K562 (cell line): ENCODE measurements around the gene LRGUK. TPM values are rescaled to one million over a fixed set of nuclear protein-coding genes. Genes with fewer than 3 reads are reported as not detected.

ENCODE experiments used
- ATAC-seq: fragments of 200-7000 bp; cut with Tn5 transposase; 3 replicates; pipeline ENCODE4 v1.9.1; 2020; ENCODE audit warnings: moderate library complexity
- BruUV-seq: library from RNA; stranded (reverse); fragments of 400-500 nt; replicated peaks from 2 replicates; lab custom pipeline; 2021; lab: Mats Ljungman, UMichigan
- CTCF ChIA-PET: fragments of 300-600 bp; formaldehyde crosslinking; extraction: SDS; loops from one replicate; lab custom pipeline; 2021; ENCODE audit warnings: low intra/inter-chr PET ratio; lab: Yijun Ruan, JAX
- POLR2A ChIA-PET: fragments of 300-600, 350-650 bp; sonication (Branson Sonifier 250); formaldehyde crosslinking; extraction: SDS; loops from one replicate; lab custom pipeline; 2021; ENCODE audit warnings: antibody characterized with exemption, inconsistent platforms; lab: Yijun Ruan, JAX
- DNase-seq, 4 experiments: peaks; one replicate each; pipeline versions ENCODE4 v3.0.0 to v3.0.0-alpha.2; 2011 to 2018; ENCODE audit warnings: low spot score in 3 of 4, mixed read lengths in 3 of 4; ENCODE audit errors: extremely low read depth in 1 of 4
- FAIRE-seq: peaks from 2 replicates; lab custom pipeline; 2011; peaks lifted over from hg19 to GRCh38; lab: Jason Lieb, UNC
- H2AFZ ChIP-seq: 2 replicates; pipeline ENCODE4 v1.6.0; 2011; ENCODE audit warnings: low read depth, low read length, control low read depth, inconsistent platforms
- H3K27ac ChIP-seq: fragments of 200-600 bp; 3 replicates; pipeline ENCODE4 v1.8.0; 2011; ENCODE audit warnings: low read depth, mild to moderate bottlenecking, control low read depth, inconsistent platforms, low read length, moderate library complexity, mixed read lengths; ENCODE audit errors: extremely low read depth
- H3K27me3 ChIP-seq, 2 experiments: fragments of 300-600 bp in 1 of 2; 2 replicates in 1 of 2; 3 replicates in 1 of 2; pipeline versions ENCODE4 v1.6.0 to v1.8.0; 2011; ENCODE audit warnings: inconsistent platforms in 2 of 2, low read length in 2 of 2, mild to moderate bottlenecking in 1 of 2, mixed read lengths in 1 of 2, moderate library complexity in 1 of 2; ENCODE audit not compliant: control insufficient read depth in 2 of 2, insufficient read depth in 2 of 2
- H3K36me3 ChIP-seq: fragments of 300-600 bp; 3 replicates; pipeline ENCODE4 v1.8.0; 2011; ENCODE audit warnings: mild to moderate bottlenecking, low read length, inconsistent platforms; ENCODE audit not compliant: control insufficient read depth, insufficient read depth
- H3K4me1 ChIP-seq, 2 experiments: fragments of 200-600 bp in 1 of 2; replicated peaks in 1 of 2; 2 replicates in 1 of 2; 3 replicates in 1 of 2; pipeline versions ENCODE4 v1.5.1 to v1.8.0; 2011; ENCODE audit warnings: inconsistent platforms in 2 of 2, low read length in 2 of 2, mild to moderate bottlenecking in 1 of 2, mixed read lengths in 1 of 2, moderate library complexity in 1 of 2; ENCODE audit not compliant: control insufficient read depth in 2 of 2, insufficient read depth in 2 of 2
- H3K4me2 ChIP-seq: 2 replicates; pipeline ENCODE4 v1.6.1; 2011; ENCODE audit warnings: low read length, control low read depth, inconsistent platforms, mixed read lengths; ENCODE audit not compliant: insufficient read depth
- H3K4me3 ChIP-seq: fragments of 200-600 bp; sonication (generic), shearing (Covaris generic); 2 replicates; pipeline ENCODE4 v1.5.1; 2016; ENCODE audit warnings: control low read depth, inconsistent platforms
- H3K79me2 ChIP-seq: fragments of 200-600 bp; 3 replicates; pipeline ENCODE4 v1.8.0; 2011; ENCODE audit warnings: low read length, inconsistent platforms; ENCODE audit not compliant: control insufficient read depth, insufficient read depth
- H3K9ac ChIP-seq, 2 experiments: 2 replicates each; pipeline versions ENCODE4 v1.6.0 to v1.6.1; 2011; ENCODE audit warnings: low read depth in 2 of 2, low read length in 2 of 2, control low read depth in 1 of 2, inconsistent platforms in 1 of 2, mild to moderate bottlenecking in 1 of 2, mixed read lengths in 1 of 2; ENCODE audit not compliant: insufficient read depth in 1 of 2
- H3K9me1 ChIP-seq: one replicate; pipeline ENCODE4 v1.6.0; 2011; ENCODE audit warnings: inconsistent platforms, mild to moderate bottlenecking, low read length, moderate library complexity; ENCODE audit not compliant: control insufficient read depth, insufficient read depth
- H3K9me3 ChIP-seq: replicated peaks from 2 replicates; pipeline ENCODE4 v1.5.1; 2011; ENCODE audit warnings: low read depth, low read length, inconsistent platforms; ENCODE audit not compliant: control insufficient read depth, insufficient read depth
- H4K20me1 ChIP-seq: replicated peaks from 2 replicates; pipeline ENCODE4 v1.6.1; 2011; ENCODE audit warnings: low read length, inconsistent platforms, mixed read lengths; ENCODE audit not compliant: control insufficient read depth, insufficient read depth
- PHB2 ChIP-seq: fragments of 450-650 bp; IDR thresholded peaks from 2 replicates; pipeline ENCODE4 v1.6.1; 2017; ENCODE audit warnings: low read depth
- SNRNP70 ChIP-seq: fragments of 200-400 bp; formaldehyde crosslinking; optimal IDR thresholded peaks from 2 replicates; pipeline ENCODE3; 2017; ENCODE audit warnings: low read depth, low read length
- ZFP36 ChIP-seq: fragments of 150-350 bp; IDR thresholded peaks from 2 replicates; pipeline ENCODE4 v1.6.1; 2018; ENCODE audit warnings: low read length, low read depth; ENCODE audit not compliant: partially characterized antibody
- WGBS: fragments of 100-300 bp; shearing (Covaris generic); methylation state at CpG from one replicate; pipeline ENCODE4 v1.1.6; 2016; ENCODE audit warnings: low coverage, mixed read lengths; ENCODE audit not compliant: insufficient coverage; ENCODE audit errors: missing lambda C conversion rate; 5-methylcytosine and 5-hydroxymethylcytosine counted together
- in situ Hi-C: fragments of 300-500 bp; cut with MboI; formaldehyde crosslinking; loops from 4 replicates; pipeline ENCODE4 v1.15.0; 2018; ENCODE audit warnings: inconsistent platforms, mixed read lengths
- intact Hi-C: fragments of 100-400 bp; cut with micrococcal nuclease; formaldehyde crosslinking; loops from 2 replicates; pipeline ENCODE4 v1.14.2; 2022
- polyA plus RNA-seq, 8 experiments: library from polyadenylated mRNA; depleted of rRNA in 4 of 8; stranded (reverse) in 5 of 8; unstranded in 3 of 8; fragments of >200 nt; fragmentation: Nextera tagmentation in 2 of 8; fragmentation: Illumina TruSeq in 1 of 8; extraction: Ambion mirVana in 2 of 8; extraction: Trizol in 1 of 8; gene quantifications; 2 replicates each; pipeline versions ENCODE4 v1.2.1 to v1.2.3, GENCODE V29; 2011 to 2014; ENCODE audit warnings: inconsistent platforms in 1 of 8, missing spikeins in 1 of 8
- total RNA-seq, 7 experiments: library from RNA; depleted of rRNA in 6 of 7; stranded (reverse); fragments of >200 nt in 6 of 7; fragmentation: Illumina TruSeq in 2 of 7; extraction: Trizol in 2 of 7; gene quantifications; 2 replicates each; pipeline versions ENCODE4 v1.2.1 to v1.2.3, GENCODE V29; 2011 to 2021; ENCODE audit warnings: low replicate concordance in 1 of 7
- TF ChIP-seq, protein P1 (sequence below), 2 experiments: fragments of 450-650 bp in 1 of 2; IDR thresholded peaks; 2 replicates each; pipeline ENCODE4 v1.6.1; 2011 to 2017; ENCODE audit warnings: low read depth in 2 of 2, antibody characterized with exemption in 1 of 2, borderline replicate concordance in 1 of 2, low read length in 1 of 2, mild to moderate bottlenecking in 1 of 2, mixed read lengths in 1 of 2; ENCODE audit not compliant: control insufficient read depth in 1 of 2
- TF ChIP-seq, protein P2 (sequence below): fragments of 250-450 bp; sonication (Bioruptor Pico); IDR thresholded peaks from 2 replicates; pipeline ENCODE4 v1.4.0; 2020; ENCODE audit warnings: mild to moderate bottlenecking, moderate library complexity, borderline replicate concordance
- TF ChIP-seq, protein P3 (sequence below): fragments of 200-800 bp; sonication (Bioruptor generic); IDR thresholded peaks from 2 replicates; pipeline ENCODE4 v1.6.1; 2016; ENCODE audit warnings: missing genetic modification characterization, missing compliant biosample characterization

Gene LRGUK
- total and polyA plus RNA-seq, 9 of the 15 experiments (the other 6 are each of a cell fraction or from before 2014, with no cell fraction given) = 0.04 to 0.33 (median 0.18) TPM

DNA sequence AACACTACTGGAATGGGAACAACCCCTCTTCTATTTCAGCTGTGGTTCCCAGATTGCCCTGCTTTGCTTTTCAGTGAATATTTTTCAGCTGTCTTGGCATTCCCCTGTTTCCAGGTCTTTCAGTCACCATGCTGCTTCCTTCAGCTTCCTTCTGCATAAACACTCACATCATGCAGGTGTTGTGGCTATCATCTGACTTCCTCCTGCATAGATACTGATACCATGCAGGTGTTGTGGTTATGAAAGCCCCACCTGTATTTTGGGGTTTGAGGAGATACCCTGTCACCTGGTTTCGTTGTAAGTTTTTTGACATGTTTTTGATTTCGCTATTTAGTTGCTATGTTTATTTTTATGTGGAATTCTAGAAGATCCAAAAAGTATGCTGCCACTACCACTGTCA lies 118.1 kb downstream of the LRGUK start:
- intact Hi-C loops = no loop called here
- no peak overlapping the region for H3K4me2 ChIP-seq
- no peak overlapping the region for H3K27ac ChIP-seq
- no peaks in the 10 kb centered on the region for H3K4me1 ChIP-seq
- DNase-seq (no peak), ATAC-seq (no peak), FAIRE-seq (no peak)
- H3K9ac ChIP-seq = no peak overlapping the region
- 8% methylated on average over 2 of the region's 2 CpGs for WGBS
- BruUV-seq = no TSS peak
- H3K9me3 ChIP-seq = no peaks in the 10 kb centered on the region
- ChIA-PET POLR2A (interaction anchor here (1.0 kb wide), 1 partner anchor 33 kb away, joined by 3 read pairs; no protein-coding TSS in a partner anchor), CTCF (no interaction called here)
- no peaks in the 10 kb centered on the region for H3K36me3 ChIP-seq
- no peaks in the 10 kb centered on the region for H3K9me1 ChIP-seq
- in situ Hi-C loops = no loop called here
- peaks cover 0 to 2% of the 10 kb centered on the region in 2 experiments; a peak in 1 of 5 replicates for H3K27me3 ChIP-seq
- no peak overlapping the region for H3K4me3 ChIP-seq
- no peak overlapping the region for H2AFZ ChIP-seq
- no peaks in the 10 kb centered on the region for H4K20me1 ChIP-seq
- no peaks in the 10 kb centered on the region for H3K79me2 ChIP-seq
- TF ChIP-seq, protein P1, sequence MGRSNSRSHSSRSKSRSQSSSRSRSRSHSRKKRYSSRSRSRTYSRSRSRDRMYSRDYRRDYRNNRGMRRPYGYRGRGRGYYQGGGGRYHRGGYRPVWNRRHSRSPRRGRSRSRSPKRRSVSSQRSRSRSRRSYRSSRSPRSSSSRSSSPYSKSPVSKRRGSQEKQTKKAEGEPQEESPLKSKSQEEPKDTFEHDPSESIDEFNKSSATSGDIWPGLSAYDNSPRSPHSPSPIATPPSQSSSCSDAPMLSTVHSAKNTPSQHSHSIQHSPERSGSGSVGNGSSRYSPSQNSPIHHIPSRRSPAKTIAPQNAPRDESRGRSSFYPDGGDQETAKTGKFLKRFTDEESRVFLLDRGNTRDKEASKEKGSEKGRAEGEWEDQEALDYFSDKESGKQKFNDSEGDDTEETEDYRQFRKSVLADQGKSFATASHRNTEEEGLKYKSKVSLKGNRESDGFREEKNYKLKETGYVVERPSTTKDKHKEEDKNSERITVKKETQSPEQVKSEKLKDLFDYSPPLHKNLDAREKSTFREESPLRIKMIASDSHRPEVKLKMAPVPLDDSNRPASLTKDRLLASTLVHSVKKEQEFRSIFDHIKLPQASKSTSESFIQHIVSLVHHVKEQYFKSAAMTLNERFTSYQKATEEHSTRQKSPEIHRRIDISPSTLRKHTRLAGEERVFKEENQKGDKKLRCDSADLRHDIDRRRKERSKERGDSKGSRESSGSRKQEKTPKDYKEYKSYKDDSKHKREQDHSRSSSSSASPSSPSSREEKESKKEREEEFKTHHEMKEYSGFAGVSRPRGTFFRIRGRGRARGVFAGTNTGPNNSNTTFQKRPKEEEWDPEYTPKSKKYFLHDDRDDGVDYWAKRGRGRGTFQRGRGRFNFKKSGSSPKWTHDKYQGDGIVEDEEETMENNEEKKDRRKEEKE (IDR thresholded peaks at IDR 0.05; ENCODE audit: borderline replicate concordance in 1 of 2, control insufficient read depth in 1 of 2, low read depth in 2 of 2, low read length in 1 of 2) = no peak
- TF ChIP-seq SNRNP70 (no peak), ZFP36 (no peak), PHB2 (no peak)
- TF ChIP-seq, protein P2, sequence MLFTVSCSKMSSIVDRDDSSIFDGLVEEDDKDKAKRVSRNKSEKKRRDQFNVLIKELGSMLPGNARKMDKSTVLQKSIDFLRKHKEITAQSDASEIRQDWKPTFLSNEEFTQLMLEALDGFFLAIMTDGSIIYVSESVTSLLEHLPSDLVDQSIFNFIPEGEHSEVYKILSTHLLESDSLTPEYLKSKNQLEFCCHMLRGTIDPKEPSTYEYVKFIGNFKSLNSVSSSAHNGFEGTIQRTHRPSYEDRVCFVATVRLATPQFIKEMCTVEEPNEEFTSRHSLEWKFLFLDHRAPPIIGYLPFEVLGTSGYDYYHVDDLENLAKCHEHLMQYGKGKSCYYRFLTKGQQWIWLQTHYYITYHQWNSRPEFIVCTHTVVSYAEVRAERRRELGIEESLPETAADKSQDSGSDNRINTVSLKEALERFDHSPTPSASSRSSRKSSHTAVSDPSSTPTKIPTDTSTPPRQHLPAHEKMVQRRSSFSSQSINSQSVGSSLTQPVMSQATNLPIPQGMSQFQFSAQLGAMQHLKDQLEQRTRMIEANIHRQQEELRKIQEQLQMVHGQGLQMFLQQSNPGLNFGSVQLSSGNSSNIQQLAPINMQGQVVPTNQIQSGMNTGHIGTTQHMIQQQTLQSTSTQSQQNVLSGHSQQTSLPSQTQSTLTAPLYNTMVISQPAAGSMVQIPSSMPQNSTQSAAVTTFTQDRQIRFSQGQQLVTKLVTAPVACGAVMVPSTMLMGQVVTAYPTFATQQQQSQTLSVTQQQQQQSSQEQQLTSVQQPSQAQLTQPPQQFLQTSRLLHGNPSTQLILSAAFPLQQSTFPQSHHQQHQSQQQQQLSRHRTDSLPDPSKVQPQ (CRISPR knock-in tag) = no peak
- TF ChIP-seq, protein P3, sequence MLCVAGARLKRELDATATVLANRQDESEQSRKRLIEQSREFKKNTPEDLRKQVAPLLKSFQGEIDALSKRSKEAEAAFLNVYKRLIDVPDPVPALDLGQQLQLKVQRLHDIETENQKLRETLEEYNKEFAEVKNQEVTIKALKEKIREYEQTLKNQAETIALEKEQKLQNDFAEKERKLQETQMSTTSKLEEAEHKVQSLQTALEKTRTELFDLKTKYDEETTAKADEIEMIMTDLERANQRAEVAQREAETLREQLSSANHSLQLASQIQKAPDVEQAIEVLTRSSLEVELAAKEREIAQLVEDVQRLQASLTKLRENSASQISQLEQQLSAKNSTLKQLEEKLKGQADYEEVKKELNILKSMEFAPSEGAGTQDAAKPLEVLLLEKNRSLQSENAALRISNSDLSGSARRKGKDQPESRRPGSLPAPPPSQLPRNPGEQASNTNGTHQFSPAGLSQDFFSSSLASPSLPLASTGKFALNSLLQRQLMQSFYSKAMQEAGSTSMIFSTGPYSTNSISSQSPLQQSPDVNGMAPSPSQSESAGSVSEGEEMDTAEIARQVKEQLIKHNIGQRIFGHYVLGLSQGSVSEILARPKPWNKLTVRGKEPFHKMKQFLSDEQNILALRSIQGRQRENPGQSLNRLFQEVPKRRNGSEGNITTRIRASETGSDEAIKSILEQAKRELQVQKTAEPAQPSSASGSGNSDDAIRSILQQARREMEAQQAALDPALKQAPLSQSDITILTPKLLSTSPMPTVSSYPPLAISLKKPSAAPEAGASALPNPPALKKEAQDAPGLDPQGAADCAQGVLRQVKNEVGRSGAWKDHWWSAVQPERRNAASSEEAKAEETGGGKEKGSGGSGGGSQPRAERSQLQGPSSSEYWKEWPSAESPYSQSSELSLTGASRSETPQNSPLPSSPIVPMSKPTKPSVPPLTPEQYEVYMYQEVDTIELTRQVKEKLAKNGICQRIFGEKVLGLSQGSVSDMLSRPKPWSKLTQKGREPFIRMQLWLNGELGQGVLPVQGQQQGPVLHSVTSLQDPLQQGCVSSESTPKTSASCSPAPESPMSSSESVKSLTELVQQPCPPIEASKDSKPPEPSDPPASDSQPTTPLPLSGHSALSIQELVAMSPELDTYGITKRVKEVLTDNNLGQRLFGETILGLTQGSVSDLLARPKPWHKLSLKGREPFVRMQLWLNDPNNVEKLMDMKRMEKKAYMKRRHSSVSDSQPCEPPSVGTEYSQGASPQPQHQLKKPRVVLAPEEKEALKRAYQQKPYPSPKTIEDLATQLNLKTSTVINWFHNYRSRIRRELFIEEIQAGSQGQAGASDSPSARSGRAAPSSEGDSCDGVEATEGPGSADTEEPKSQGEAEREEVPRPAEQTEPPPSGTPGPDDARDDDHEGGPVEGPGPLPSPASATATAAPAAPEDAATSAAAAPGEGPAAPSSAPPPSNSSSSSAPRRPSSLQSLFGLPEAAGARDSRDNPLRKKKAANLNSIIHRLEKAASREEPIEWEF = no peak
